T-helper 17 cell (primary cell): ENCODE results near the gene AKAP5. TPM values are rescaled to one million over a fixed set of nuclear protein-coding genes. Genes with fewer than 3 reads are reported as not detected.
"Not testable (repeated sequence)": the region's sequence is repeated elsewhere in the genome, so short reads cannot be mapped to it uniquely, and the experiment has no call there.

Experiments
- ATAC-seq: fragments of 150-1000 bp; cut with Tn5 transposase; 2 replicates; pipeline ENCODE4 v1.10.0; 2021; ENCODE audit warnings: mild to moderate bottlenecking, moderate library complexity
- DNase-seq, 3 donors: peaks; one replicate each; pipeline versions ENCODE4 v3.0.0 to v3.0.0-alpha.2; 2020 to 2021
- H3K9me3 ChIP-seq: one replicate; pipeline ENCODE4 v1.7.0; 2013; ENCODE audit warnings: low read length, mild to moderate bottlenecking; ENCODE audit not compliant: control insufficient read depth, poor library complexity, severe bottlenecking
- H3K27ac Mint-ChIP-seq: one replicate; pipeline ENCODE4 v1.8.0; 2022; ENCODE audit warnings: mild to moderate bottlenecking, moderate library complexity, mixed read lengths
- H3K27me3 Mint-ChIP-seq: one replicate; pipeline ENCODE4 v1.8.0; 2022; ENCODE audit warnings: mixed read lengths
- H3K36me3 Mint-ChIP-seq: one replicate; pipeline ENCODE4 v1.8.0; 2022; ENCODE audit warnings: low read depth, mixed read lengths
- H3K4me1 Mint-ChIP-seq: one replicate; pipeline ENCODE4 v1.8.0; 2022; ENCODE audit warnings: mild to moderate bottlenecking, mixed read lengths
- H3K4me3 Mint-ChIP-seq: one replicate; pipeline ENCODE4 v1.8.0; 2022; ENCODE audit warnings: mild to moderate bottlenecking, moderate library complexity, mixed read lengths
- total RNA-seq, 4 donors: library from RNA in 2 of 4; stranded (reverse) in 2 of 4; gene quantifications; one replicate each; pipeline ENCODE4 v1.2.3 and lab custom pipeline; 2022 to 2026

Gene AKAP5
- total RNA-seq, 2 donors from 2014 or later: 0.12 to 0.16 TPM

- ATAC-seq: peak; percentile 68
- Mint-ChIP-seq H3K27me3 (no peaks in the 10 kb centered on the region), H3K4me3 (peak overlapping the region; percentile 85), H3K4me1 (peaks cover 63% of the 10 kb centered on the region), H3K36me3 (no peaks in the 10 kb centered on the region), H3K27ac (peak overlapping the region; percentile 99)
- DNase-seq: peak; percentile 44 to 58 (median 49)
- no peaks in the 10 kb centered on the region for H3K9me3 ChIP-seq
Observed at GRCh38 chr14:64510825-64511671, 45.7 kb downstream of the AKAP5 start.

- Mint-ChIP-seq H3K27ac (no peak overlapping the region), H3K27me3 (no peaks in the 10 kb centered on the region), H3K36me3 (no peaks in the 10 kb centered on the region), H3K4me1 (peaks cover 59% of the 10 kb centered on the region), H3K4me3 (no peak overlapping the region)
- DNase-seq (no peak), ATAC-seq (no peak)
- H3K9me3 ChIP-seq: no peaks in the 10 kb centered on the region
Observed at GRCh38 chr14:64513271-64513670, 48.0 kb downstream of the AKAP5 start.

GRCh38 chr14:64515053-64515452 lies 49.8 kb downstream of the AKAP5 start:
- Mint-ChIP-seq H3K27ac (no peak overlapping the region), H3K27me3 (no peaks in the 10 kb centered on the region), H3K36me3 (no peaks in the 10 kb centered on the region), H3K4me3 (no peak overlapping the region), H3K4me1 (peaks cover 44% of the 10 kb centered on the region)
- no peak for DNase-seq
- H3K9me3 ChIP-seq: no peaks in the 10 kb centered on the region
- ATAC-seq: no peak

DNA sequence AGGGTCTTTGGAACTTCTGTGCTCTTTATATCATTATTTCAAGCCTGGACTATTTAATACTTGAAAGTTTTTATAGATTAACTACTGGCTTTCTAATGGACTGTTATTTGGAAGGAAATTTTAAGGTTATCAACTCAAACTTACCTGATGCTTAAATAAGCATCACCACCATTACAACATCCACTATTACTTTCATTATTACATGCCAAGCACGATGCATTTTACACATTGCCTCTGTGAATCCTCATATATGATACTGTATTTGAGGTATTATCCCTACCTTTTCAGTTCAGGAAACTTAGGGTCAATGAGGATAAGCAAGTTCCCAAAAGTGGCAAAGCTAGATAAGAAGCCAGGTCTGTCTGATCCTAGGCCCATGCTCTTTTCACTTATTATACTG lies 51.7 kb downstream of the AKAP5 start:
- H3K4me3 Mint-ChIP-seq: peak overlapping the region; percentile 31
- no peak for DNase-seq
- peaks cover 27% of the 10 kb centered on the region for H3K4me1 Mint-ChIP-seq
- no peaks in the 10 kb centered on the region for H3K9me3 ChIP-seq
- H3K27me3 Mint-ChIP-seq: no peaks in the 10 kb centered on the region
- H3K27ac Mint-ChIP-seq: peak overlapping the region; percentile 60
- no peaks in the 10 kb centered on the region for H3K36me3 Mint-ChIP-seq
- no peak for ATAC-seq

GRCh38 chr14:64517667-64518066 lies 52.4 kb downstream of the AKAP5 start:
- ATAC-seq, H3K27me3 Mint-ChIP-seq, DNase-seq, H3K27ac Mint-ChIP-seq, H3K4me3 Mint-ChIP-seq, H3K36me3 Mint-ChIP-seq, H3K9me3 ChIP-seq: not testable (repeated sequence)
- H3K4me1 Mint-ChIP-seq: peaks cover 24% of the 10 kb centered on the region

DNA sequence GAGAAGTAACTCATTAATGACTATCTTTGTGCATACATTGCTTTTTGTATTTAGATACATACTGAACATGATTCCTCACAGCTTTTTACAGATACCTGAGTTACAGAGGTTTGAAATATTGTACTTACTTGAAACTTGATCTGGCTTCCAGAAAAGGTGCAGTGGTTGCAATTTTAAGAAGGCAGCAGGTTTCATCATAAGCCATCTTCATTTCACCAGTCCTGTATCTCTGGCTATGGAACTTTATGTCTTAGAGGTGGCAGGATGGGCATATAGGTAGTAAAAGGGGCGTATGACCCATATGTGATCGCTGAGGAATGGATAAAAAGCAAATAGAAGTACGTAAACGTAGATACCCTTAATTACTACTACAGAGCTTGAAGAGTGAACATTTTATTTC lies 52.9 kb downstream of the AKAP5 start:
- Mint-ChIP-seq H3K4me3 (no peak overlapping the region), H3K27me3 (no peaks in the 10 kb centered on the region), H3K36me3 (no peaks in the 10 kb centered on the region), H3K27ac (no peak overlapping the region), H3K4me1 (peaks cover 24% of the 10 kb centered on the region)
- ATAC-seq (no peak), DNase-seq (no peak)
- no peaks in the 10 kb centered on the region for H3K9me3 ChIP-seq

DNA sequence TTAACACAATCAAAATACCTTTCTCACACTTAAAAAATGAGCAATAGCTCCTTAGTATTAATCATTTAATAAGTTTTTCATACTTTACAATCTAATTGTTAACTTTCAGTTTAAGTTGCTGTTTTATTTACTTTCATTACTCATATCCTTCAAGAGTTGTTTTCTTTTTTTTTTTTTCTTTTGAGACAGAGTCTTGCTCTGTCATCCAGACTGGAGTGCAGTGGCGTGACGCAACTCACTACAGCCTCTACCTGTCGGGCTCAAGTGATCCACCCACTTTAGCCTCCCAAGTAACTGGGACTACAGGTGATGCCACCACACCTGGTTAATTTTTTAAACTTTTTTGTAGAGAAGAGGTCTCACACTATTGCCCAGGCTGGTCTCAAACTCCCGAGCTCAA lies 55.4 kb downstream of the AKAP5 start:
- DNase-seq: no peak
- H3K9me3 ChIP-seq: no peaks in the 10 kb centered on the region
- H3K27ac Mint-ChIP-seq: peak overlapping the region; percentile 72
- no peak overlapping the region for H3K4me3 Mint-ChIP-seq
- H3K27me3 Mint-ChIP-seq: no peaks in the 10 kb centered on the region
- no peaks in the 10 kb centered on the region for H3K36me3 Mint-ChIP-seq
- no peak for ATAC-seq
- peaks cover 17% of the 10 kb centered on the region for H3K4me1 Mint-ChIP-seq

DNA sequence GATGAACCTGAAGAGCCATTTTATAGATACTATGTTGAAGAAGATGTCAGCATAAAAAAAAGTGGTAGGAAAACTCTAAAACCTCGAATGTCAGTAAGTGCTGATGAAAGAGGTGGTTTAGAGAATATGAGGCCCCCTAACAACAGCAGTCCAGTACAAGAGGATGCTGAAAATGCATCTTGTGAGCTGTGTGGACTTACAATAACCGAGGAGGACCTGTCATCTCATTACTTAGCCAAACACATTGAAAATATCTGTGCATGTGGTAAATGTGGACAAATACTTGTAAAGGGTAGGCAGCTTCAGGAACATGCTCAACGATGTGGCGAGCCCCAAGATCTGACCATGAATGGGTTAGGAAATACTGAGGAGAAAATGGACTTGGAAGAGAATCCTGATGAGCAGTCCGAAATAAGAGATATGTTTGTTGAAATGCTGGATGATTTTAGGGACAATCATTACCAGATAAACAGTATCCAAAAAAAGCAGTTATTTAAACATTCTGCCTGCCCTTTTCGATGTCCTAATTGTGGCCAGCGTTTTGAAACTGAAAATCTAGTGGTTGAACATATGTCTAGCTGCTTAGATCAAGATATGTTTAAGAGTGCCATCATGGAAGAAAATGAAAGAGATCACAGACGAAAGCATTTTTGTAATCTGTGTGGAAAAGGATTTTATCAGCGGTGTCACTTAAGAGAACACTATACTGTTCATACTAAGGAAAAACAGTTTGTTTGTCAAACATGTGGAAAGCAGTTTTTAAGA lies 57.5 kb downstream of the AKAP5 start:
- H3K9me3 ChIP-seq: no peaks in the 10 kb centered on the region
- Mint-ChIP-seq H3K27me3 (no peaks in the 10 kb centered on the region), H3K27ac (no peak overlapping the region), H3K4me3 (no peak overlapping the region), H3K4me1 (peaks cover 7% of the 10 kb centered on the region), H3K36me3 (no peaks in the 10 kb centered on the region)
- ATAC-seq: peak; percentile 35
- DNase-seq: no peak

Other genes with a start within 250 kb of the AKAP5 start
- under 1 TPM; 0.29 to 0.42 TPM for gene ESR2, start 171.1 kb upstream of the AKAP5 start, total RNA-seq
- 10 to 100 TPM; 29.0 to 31.1 TPM for gene MTHFD1, start 77.1 kb upstream of the AKAP5 start, total RNA-seq
- gene ZBTB25, start 38.3 kb downstream of the AKAP5 start, total RNA-seq: 10 to 100 TPM; 54.8 to 63.1 TPM
- gene ZBTB1, start 39.3 kb downstream of the AKAP5 start, total RNA-seq: 100 to 1,000 TPM; 109 to 137 TPM
- gene HSPA2, start 75.2 kb downstream of the AKAP5 start, total RNA-seq: 1 to 10 TPM in 1 of 2 donors, under 1 TPM in 1; 0.92 to 2.0 TPM
- gene PPP1R36, start 84.5 kb downstream of the AKAP5 start, total RNA-seq: not detected
- gene PLEKHG3, start 238.9 kb downstream of the AKAP5 start, total RNA-seq: 10 to 100 TPM; 61.4 to 65.5 TPM